ENCODE results near the gene MDM1. TPM values are rescaled to one million over a fixed set of nuclear protein-coding genes. Genes with fewer than 3 reads are reported as not detected.

MDM1 gene
- total RNA-seq, 2 donors from 2014 or later = 8.3 to 12.8 TPM

GRCh38 chr12:68352067-68352466 lies 19.9 kb upstream of the MDM1 start:
- H3K4me1 ChIP-seq = peaks cover 0 to 7% of the 10 kb centered on the region in 2 donors
- H3K9me3 ChIP-seq = no peaks in the 10 kb centered on the region
- no peak overlapping the region for H3K4me3 ChIP-seq
- no peaks in the 10 kb centered on the region for H3K36me3 ChIP-seq
- H3K27me3 ChIP-seq = no peaks in the 10 kb centered on the region
- H3K27ac ChIP-seq = no peak overlapping the region
- TF ChIP-seq CTCF (IDR thresholded peaks at IDR 0.05) = no peak
- DNase-seq (ENCODE audit: low spot score) = no peak

GRCh38 chr12:68350753-68351152 lies 18.6 kb upstream of the MDM1 start:
- no peak for TF ChIP-seq CTCF (IDR thresholded peaks at IDR 0.05)
- H3K4me1 ChIP-seq = peaks cover 0 to 7% of the 10 kb centered on the region in 2 donors
- no peak overlapping the region for H3K4me3 ChIP-seq
- no peak overlapping the region for H3K27ac ChIP-seq
- DNase-seq (ENCODE audit: low spot score) = no peak
- no peaks in the 10 kb centered on the region for H3K9me3 ChIP-seq
- H3K27me3 ChIP-seq = no peaks in the 10 kb centered on the region
- H3K36me3 ChIP-seq = no peaks in the 10 kb centered on the region

GRCh38 chr12:68349921-68350606 lies 17.9 kb upstream of the MDM1 start:
- Histone ChIP-seq H3K27me3 (no peaks in the 10 kb centered on the region), H3K4me3 (no peak overlapping the region), H3K27ac (no peak overlapping the region), H3K4me1 (peaks cover 0 to 7% of the 10 kb centered on the region in 2 donors), H3K9me3 (no peaks in the 10 kb centered on the region), H3K36me3 (no peaks in the 10 kb centered on the region)
- no peak for TF ChIP-seq CTCF (IDR thresholded peaks at IDR 0.05)
- DNase-seq (ENCODE audit: low spot score) = no peak

GRCh38 chr12:68349220-68349621 lies 17.1 kb upstream of the MDM1 start:
- Histone ChIP-seq H3K27me3 (no peaks in the 10 kb centered on the region), H3K27ac (peak overlapping the region in 1 of 2 donors; percentile 55)
- DNase-seq (ENCODE audit: low spot score) = no peak

GRCh38 chr12:68348419-68348818 lies 16.3 kb upstream of the MDM1 start:
- TF ChIP-seq CTCF (IDR thresholded peaks at IDR 0.05) = no peak
- peak overlapping the region in 1 of 2 donors; percentile 55 for H3K27ac ChIP-seq
- no peak overlapping the region for H3K4me3 ChIP-seq
- no peak for DNase-seq (ENCODE audit: low spot score)
- H3K4me1 ChIP-seq = peaks cover 0 to 7% of the 10 kb centered on the region in 2 donors
- H3K9me3 ChIP-seq = no peaks in the 10 kb centered on the region
- H3K36me3 ChIP-seq = no peaks in the 10 kb centered on the region
- no peaks in the 10 kb centered on the region for H3K27me3 ChIP-seq

More at GRCh38 chr12:68349220-68349621, 17.1 kb upstream of the MDM1 start:
- H3K9me3 ChIP-seq = no peaks in the 10 kb centered on the region
- no peak overlapping the region for H3K4me3 ChIP-seq
- peaks cover 0 to 7% of the 10 kb centered on the region in 2 donors for H3K4me1 ChIP-seq
- H3K36me3 ChIP-seq = no peaks in the 10 kb centered on the region
- no peak for TF ChIP-seq CTCF (IDR thresholded peaks at IDR 0.05)

GRCh38 chr12:68345763-68346162 lies 13.6 kb upstream of the MDM1 start:
- Histone ChIP-seq H3K4me3 (no peak overlapping the region), H3K27me3 (no peaks in the 10 kb centered on the region), H3K27ac (no peak overlapping the region), H3K36me3 (no peaks in the 10 kb centered on the region), H3K9me3 (no peaks in the 10 kb centered on the region), H3K4me1 (peaks cover 0 to 3% of the 10 kb centered on the region in 2 donors)
- no peak for TF ChIP-seq CTCF (IDR thresholded peaks at IDR 0.05)
- no peak for DNase-seq (ENCODE audit: low spot score)

Measured in right atrium auricular region (tissue), 2 donors.